ENCODE data around the gene PYDC2.

Gene PYDC2

GRCh38 chr3:191461113-191461595 is at the start of gene PYDC2:
PYDC2 (plus strand) TSS chr3:191461163; CDS start chr3:191461163, 0 bp downstream.
- no peak for DNase-seq

DNA sequence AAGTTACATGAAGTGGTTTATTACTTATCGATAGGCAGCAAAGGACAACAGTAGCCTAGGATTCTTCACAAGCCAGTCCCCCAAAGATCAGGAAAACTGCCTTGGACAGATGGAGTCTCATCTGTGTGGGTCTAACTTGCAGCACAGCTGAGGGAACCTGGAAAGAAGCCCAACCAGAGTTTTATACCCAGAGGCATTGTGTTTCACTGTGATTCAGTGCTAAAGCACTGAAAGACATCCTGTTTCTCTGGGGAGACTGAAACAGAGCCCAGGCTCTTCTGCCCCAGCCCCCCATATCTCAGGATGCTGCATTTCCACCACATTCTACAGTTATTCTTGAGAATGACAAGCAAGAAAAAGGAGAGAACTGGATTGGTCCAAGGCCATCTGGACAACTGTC is 48.2 kb upstream of the PYDC2 start:
- DNase-seq: peak; percentile 97

- peak; percentile 53 for DNase-seq
Observed at GRCh38 chr3:191414286-191414685, 46.7 kb upstream of the PYDC2 start.

DNA sequence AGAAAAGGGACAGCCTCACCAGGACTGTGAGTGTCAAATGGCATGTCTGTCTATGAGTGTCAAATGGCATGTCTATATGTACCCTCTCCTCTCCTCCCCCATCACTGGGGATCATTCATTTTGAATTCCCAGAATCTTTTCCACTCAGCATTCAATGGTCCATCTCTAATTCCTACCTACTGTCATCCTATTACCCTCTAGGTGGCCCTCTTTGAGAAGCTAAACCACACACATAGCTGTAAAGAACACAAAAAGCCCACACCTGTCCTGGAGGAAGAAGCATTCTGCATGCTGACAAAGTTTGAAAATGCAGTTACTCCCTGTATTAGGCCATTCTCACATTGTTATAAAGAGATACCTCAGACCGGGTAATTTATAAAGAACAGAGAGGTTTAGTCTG is 46.2 kb upstream of the PYDC2 start:
- no peak for DNase-seq

- no peak for DNase-seq
Observed at GRCh38 chr3:191415566-191415965, 45.4 kb upstream of the PYDC2 start.

DNA sequence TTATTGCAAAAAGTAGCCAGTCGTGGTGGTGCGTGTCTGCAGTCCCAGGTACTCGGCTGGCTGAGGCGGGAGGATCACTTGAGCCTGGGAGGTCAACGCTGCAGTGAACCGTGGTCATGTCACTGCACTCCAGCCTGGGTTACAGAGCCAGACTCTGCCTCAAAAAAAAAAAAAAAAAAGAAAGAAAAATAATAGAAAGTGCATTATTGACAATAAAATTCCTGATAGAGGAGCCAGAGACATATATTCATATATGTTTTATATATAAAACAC is 43.6 kb upstream of the PYDC2 start:
- no peak for DNase-seq

DNA sequence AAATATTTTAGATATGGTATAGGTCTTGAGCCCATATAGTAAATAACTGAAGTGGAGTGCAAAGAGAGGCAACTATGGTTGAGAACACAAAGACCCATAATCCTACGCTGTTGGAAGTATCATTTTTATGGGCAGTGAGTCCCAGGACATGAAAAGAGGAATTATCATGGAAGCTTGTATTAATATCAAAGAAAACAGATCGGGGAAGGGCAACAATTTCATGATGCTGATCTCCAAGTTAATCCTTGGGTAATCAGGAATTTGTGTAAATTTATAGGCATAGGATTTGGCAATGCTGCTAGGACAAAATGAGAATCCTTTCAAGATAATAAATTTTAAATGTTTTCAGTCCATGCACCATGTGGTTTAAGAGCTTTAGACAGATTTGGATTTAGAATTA is 40.2 kb upstream of the PYDC2 start:
- DNase-seq: no peak

GRCh38 chr3:191424881-191425280 is 36.1 kb upstream of the PYDC2 start:
- DNase-seq: no peak

DNA sequence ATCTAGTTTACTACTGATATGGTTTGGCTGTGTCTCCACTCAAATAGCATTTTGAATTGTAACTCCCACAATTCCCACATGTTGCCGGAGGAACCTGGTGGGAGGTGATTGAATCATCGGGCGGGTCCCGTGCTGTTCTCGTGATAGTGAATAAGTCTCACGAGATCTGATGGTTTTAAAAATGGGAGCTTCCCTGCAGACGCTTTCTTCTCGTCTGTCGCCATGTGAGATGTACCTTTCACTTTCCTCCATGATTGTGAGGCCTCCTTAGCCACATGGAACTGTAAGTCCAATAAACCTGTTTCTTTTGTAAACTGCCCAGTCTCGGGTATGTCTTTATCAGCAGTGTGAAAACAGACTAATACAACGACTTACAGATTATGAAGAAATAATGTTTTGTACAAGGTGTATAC is 35.6 kb upstream of the PYDC2 start:
- no peak for DNase-seq

DNA sequence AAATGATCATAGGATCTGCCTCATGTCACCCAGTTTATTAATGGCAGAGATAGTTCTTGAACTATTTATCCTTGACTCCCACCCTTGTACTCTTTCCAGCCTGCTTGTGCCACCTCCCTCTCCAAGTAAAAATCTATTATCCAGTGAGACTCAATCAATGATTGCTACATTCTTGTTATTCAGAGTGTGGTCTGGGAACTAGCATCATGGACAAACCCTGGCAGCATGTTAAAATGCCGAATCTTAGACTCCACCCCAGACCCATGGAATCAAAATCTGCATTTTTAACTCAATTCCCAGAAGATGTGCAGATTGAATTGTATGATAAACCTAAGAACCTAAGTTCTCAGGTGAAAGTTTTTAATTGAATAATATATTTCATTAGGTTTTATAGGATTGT is 34.7 kb upstream of the PYDC2 start:
- DNase-seq: no peak

- DNase-seq: no peak
Observed at GRCh38 chr3:191428177-191428576, 32.8 kb upstream of the PYDC2 start.

- DNase-seq: no peak
Observed at GRCh38 chr3:191430103-191430502, 30.9 kb upstream of the PYDC2 start.

DNA sequence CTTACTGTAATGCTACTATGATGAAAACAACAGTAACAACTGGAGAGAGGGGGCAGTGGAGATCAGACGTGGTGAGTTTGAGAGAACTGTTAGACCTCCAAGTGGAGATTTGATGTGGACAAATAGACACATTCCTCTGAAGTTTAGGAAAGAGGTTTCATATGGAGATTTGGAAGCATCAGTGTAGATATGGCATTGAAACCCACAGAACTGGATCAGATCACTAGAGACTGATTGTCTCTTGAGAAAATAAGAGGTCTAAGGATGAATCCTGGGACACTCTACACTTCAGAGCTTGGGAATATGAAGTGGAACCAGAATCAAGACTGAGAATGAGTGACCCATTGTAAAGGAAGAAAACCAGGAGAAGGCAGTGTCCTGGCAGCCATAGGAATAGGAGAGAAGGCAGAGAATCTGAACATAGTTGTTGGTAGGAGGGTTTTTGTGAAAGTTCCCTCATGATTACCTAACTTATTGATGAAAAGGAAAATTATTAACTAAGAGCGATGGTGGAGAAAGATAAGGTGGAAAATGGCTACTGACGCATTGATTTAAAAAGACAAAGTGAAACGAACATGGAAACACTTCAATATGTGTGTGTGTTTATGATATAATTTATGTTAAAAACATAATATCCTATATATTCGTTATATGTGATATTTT is 29.7 kb upstream of the PYDC2 start:
- no peak for DNase-seq

GRCh38 chr3:191432162-191432561 is 28.8 kb upstream of the PYDC2 start:
- DNase-seq: no peak

DNA sequence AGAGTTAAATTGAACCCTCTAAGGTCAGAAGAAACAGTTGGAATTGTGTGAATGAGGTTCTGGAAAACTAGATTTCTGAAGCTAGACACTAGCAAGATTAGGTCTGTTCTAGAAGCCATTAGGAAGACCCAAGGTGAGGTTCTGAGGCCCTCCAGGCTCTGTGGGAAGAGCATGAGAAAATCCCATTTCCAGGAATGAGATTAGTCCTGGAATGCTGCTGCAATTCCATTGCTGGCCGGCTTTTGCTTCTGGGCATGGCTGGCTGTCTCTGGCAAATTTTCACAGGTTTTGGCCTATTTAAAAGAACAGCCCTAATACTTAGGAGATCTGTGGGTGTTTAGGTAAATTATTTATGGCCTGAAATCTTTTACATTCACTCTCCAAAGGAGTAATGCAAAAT is 26.9 kb upstream of the PYDC2 start:
- no peak for DNase-seq

DNA sequence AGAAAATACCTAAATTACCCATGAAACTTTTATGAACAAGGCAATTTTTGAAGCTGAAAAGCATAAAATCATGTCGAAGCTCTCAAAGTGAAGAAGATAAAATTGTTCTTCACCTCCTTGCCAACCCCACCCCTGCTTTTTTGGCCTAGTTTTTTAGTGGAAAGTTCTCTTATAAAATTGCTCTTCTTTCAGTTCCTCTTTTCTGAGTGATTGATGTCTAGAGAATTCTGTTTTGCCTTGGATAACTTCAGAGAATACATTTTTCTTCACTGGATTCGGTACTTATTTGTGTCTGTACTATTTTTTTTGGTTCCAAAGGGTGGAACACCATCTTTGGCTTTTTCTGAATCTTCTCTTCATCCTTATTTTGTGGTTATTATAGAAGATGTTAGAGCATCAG is 25.0 kb upstream of the PYDC2 start:
- no peak for DNase-seq

GRCh38 chr3:191438150-191438814 is 22.7 kb upstream of the PYDC2 start:
- no peak for DNase-seq

GRCh38 chr3:191440532-191440931 is 20.4 kb upstream of the PYDC2 start:
- DNase-seq: no peak

GRCh38 chr3:191441687-191442086 is 19.3 kb upstream of the PYDC2 start:
- no peak for DNase-seq

DNA sequence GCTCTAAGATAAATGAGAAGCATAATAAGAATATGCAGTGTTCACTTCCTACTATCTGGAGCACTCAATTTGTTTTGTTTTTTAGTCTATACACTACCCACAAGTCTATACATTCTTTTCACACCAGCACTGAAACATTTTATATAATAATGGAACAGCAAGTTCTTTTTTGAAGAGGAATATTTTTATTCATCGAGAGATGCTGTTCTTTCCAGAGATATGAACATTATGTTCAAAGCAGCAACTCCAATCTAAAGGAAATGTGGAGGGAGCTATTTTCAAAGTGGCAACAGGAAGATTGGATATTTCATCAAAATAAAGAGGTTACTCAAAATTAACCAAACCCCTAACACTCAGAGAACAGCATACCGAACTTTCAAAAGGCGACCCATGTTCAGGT is 16.4 kb upstream of the PYDC2 start:
- no peak for DNase-seq

- DNase-seq: no peak
Observed at GRCh38 chr3:191449256-191449655, 11.7 kb upstream of the PYDC2 start.

DNA sequence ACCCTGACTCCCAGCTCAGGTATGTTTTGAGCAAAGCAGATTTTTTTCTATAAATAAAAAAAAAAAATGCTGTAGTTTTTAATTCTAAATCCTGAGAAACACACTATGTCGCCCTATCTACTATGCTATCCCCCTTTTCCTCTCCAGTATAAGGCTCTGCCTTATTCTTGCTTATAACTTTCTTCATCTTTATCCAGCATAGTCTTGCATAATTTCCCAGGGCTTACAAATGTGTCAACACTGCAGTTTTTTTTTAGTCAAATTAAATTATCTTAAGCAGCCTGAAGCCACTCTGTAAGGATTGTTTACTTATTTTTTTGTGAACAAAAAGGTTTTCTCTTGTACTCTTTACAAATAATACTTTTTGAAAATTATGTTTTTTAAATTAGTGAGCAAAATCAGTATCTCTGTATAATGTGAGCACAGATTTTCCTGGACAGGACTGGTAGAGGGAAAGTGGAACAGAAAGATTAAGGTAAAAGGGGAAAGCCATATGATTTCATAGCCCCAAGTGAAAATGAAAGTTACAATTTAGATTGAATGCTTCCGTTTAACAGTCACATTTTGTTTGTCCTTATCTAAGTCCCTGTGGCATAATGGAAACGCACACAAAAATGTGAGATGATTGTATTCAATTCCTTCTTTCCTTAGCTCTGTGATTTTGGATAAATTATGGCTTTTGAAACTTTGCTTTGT is 5.6 kb upstream of the PYDC2 start:
- no peak for DNase-seq

DNA sequence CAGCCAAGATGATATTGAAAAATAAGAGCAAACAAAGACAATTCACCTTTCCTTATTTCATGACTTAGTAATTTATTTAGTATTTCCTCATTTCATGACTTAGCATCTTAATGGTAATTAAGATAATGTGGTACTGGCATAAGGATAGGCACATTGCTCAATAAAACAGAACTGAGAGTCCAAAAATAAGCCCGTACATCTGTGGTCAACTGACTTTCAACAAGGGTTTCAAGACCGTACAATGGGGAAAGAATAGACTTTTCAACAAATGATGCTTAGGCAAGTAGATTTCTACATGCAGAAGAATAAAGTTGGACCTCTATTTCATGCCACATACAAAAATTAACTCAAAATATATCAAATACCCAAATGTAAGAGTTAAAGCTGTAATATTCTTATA is 603 bp upstream of the PYDC2 start:
- DNase-seq: no peak

GRCh38 chr3:191470080-191470479 is 9.1 kb downstream of the PYDC2 start:
- no peak for DNase-seq

Data from EL (cell line).